Measurements from ENCODE around the gene SEMA4D. TPM values are rescaled to one million over a fixed set of nuclear protein-coding genes. Genes with fewer than 3 reads are reported as not detected.

The SEMA4D gene
- total and polyA plus RNA-seq, 2 experiments from 2014 or later, result 9.4 to 10.4 TPM

DNA sequence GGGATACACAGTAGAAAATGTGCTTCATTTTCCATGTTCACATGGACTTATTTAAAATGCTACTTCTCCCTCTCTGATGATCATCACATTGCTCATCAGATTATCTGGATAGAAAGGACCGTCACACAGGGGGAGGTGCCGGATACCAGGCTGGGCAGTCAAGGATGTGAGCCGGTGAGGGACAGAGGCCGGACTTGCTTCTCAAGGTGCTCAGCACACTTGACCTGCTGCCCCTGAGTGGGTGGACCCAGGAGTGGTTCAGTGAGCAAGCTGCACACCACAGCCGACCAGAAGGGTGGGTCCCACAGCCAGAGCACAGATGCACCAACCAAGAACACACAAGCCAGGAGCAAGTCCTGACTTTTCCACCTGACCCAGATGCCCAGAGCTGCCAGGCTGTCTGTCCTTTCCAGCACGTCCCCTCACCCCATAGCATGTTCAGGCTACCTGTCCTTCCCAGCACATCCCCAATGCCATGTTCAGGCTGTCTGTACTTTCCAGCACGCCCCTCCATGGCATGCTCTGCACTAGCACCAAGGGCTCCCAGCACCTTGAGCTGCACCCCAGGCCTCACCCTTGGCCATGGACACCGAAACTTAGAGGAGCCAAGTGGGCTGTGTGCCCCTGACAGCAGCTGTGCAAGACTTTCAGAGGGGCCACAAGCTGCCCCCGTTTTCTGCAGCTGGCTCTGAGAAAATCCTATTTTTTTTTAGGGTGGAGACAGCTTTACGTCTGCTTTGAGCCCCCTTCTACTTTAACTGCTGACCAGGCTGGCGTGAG, 101.8 kb downstream of the SEMA4D start:
- H3K9me3 ChIP-seq (ENCODE audit: low read depth), result no peaks in the 10 kb centered on the region
- H3K36me3 ChIP-seq (replicated peaks; ENCODE audit: insufficient read depth, low read depth), result no peaks in the 10 kb centered on the region
- H2AFZ ChIP-seq, result no peak overlapping the region
- H3K9me2 ChIP-seq (replicated peaks; ENCODE audit: insufficient read depth), result no peaks in the 10 kb centered on the region
- WGBS (ENCODE audit: low lambda C conversion rate, missing lambda C conversion rate), result 95% methylated on average over 11 of the region's 11 CpGs
- H3K4me3 ChIP-seq, result no peak overlapping the region
- H3K27ac ChIP-seq, result no peak overlapping the region
- H3K4me2 ChIP-seq, result no peak overlapping the region
- no peak for TF ChIP-seq EZH2phosphoT487 (IDR thresholded peaks at IDR 0.05; ENCODE audit: low read depth, severe bottlenecking, unreplicated experiment)
- TF ChIP-seq, protein P1, sequence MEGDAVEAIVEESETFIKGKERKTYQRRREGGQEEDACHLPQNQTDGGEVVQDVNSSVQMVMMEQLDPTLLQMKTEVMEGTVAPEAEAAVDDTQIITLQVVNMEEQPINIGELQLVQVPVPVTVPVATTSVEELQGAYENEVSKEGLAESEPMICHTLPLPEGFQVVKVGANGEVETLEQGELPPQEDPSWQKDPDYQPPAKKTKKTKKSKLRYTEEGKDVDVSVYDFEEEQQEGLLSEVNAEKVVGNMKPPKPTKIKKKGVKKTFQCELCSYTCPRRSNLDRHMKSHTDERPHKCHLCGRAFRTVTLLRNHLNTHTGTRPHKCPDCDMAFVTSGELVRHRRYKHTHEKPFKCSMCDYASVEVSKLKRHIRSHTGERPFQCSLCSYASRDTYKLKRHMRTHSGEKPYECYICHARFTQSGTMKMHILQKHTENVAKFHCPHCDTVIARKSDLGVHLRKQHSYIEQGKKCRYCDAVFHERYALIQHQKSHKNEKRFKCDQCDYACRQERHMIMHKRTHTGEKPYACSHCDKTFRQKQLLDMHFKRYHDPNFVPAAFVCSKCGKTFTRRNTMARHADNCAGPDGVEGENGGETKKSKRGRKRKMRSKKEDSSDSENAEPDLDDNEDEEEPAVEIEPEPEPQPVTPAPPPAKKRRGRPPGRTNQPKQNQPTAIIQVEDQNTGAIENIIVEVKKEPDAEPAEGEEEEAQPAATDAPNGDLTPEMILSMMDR (IDR thresholded peaks at IDR 0.05; ENCODE audit: poor library complexity), result no peak
- TF ChIP-seq EZH2 (IDR thresholded peaks at IDR 0.05; ENCODE audit: borderline replicate concordance), result no peak
- H3K79me2 ChIP-seq, result no peaks in the 10 kb centered on the region
- H4K20me1 ChIP-seq (ENCODE audit: insufficient read depth, poor library complexity, severe bottlenecking), result no peaks in the 10 kb centered on the region
- DNase-seq (ENCODE audit: low spot score), result no peak
- no peaks in the 10 kb centered on the region for H3K27me3 ChIP-seq
- no peaks in the 10 kb centered on the region for H3K4me1 ChIP-seq (ENCODE audit: insufficient read depth)

DNA sequence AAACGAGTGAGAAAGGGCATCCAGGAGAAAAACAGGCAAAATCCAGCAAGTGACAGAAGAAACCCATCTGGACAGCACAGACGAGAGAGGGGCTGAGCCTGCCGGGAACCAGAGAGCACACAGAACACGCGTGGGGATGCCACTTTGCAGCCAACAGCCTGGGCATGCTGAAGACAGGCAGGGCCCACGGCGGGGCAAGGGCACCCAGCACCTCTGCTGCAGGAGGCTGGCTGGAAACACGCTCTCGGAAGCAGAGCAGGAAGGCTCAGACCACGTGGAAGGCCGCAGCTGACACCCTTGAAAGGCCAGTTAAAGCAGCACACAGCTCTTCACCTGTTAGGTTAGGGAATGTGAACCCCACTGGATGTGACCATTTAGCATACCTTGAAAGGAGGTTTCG, 103.5 kb downstream of the SEMA4D start:
- H3K27me3 ChIP-seq, result no peaks in the 10 kb centered on the region
- no peaks in the 10 kb centered on the region for H4K20me1 ChIP-seq (ENCODE audit: insufficient read depth, poor library complexity, severe bottlenecking)
- no peaks in the 10 kb centered on the region for H3K9me2 ChIP-seq (replicated peaks; ENCODE audit: insufficient read depth)
- no peak overlapping the region for H3K4me2 ChIP-seq
- H3K27ac ChIP-seq, result no peak overlapping the region
- no peaks in the 10 kb centered on the region for H3K4me1 ChIP-seq (ENCODE audit: insufficient read depth)
- H3K36me3 ChIP-seq (replicated peaks; ENCODE audit: insufficient read depth, low read depth), result no peaks in the 10 kb centered on the region
- no peaks in the 10 kb centered on the region for H3K9me3 ChIP-seq (ENCODE audit: low read depth)
- 92% methylated on average over 12 of the region's 12 CpGs for WGBS (ENCODE audit: low lambda C conversion rate, missing lambda C conversion rate)
- no peak overlapping the region for H2AFZ ChIP-seq
- no peak for DNase-seq (ENCODE audit: low spot score)
- H3K4me3 ChIP-seq, result no peak overlapping the region
- TF ChIP-seq EZH2 (IDR thresholded peaks at IDR 0.05; ENCODE audit: borderline replicate concordance), result no peak
- TF ChIP-seq EZH2phosphoT487 (IDR thresholded peaks at IDR 0.05; ENCODE audit: low read depth, severe bottlenecking, unreplicated experiment), result no peak
- TF ChIP-seq, protein P1 (IDR thresholded peaks at IDR 0.05; ENCODE audit: poor library complexity), result no peak
- H3K79me2 ChIP-seq, result no peaks in the 10 kb centered on the region

DNA sequence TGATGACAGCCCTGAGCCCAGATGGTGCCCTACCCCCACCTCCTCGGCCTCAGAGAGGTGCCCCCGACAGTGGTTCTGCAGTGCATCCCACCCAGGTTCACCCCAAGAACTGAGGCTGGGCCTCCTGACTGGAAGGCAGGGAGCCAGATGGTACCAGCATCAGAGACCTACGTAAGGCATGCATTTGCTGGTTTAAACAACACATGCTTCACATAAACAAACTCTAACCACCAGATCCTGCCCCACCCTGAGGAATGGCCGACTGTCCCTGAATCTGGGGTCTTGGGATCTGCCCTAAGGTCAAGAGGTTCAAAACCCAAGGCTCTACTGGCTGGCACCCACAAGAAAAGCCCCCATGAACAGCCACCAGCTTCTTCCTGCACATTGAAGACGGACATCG, 106.3 kb downstream of the SEMA4D start:
- no peaks in the 10 kb centered on the region for H3K79me2 ChIP-seq
- no peaks in the 10 kb centered on the region for H4K20me1 ChIP-seq (ENCODE audit: insufficient read depth, poor library complexity, severe bottlenecking)
- no peaks in the 10 kb centered on the region for H3K36me3 ChIP-seq (replicated peaks; ENCODE audit: insufficient read depth, low read depth)
- DNase-seq (ENCODE audit: low spot score), result no peak
- no peak overlapping the region for H3K4me2 ChIP-seq
- H3K27me3 ChIP-seq, result no peaks in the 10 kb centered on the region
- H3K9me3 ChIP-seq (ENCODE audit: low read depth), result no peaks in the 10 kb centered on the region
- H3K9me2 ChIP-seq (replicated peaks; ENCODE audit: insufficient read depth), result no peaks in the 10 kb centered on the region
- H3K27ac ChIP-seq, result no peak overlapping the region
- WGBS (ENCODE audit: low lambda C conversion rate, missing lambda C conversion rate), result 79% methylated on average over 6 of the region's 6 CpGs
- no peak for TF ChIP-seq EZH2phosphoT487 (IDR thresholded peaks at IDR 0.05; ENCODE audit: low read depth, severe bottlenecking, unreplicated experiment)
- TF ChIP-seq, protein P1 (IDR thresholded peaks at IDR 0.05; ENCODE audit: poor library complexity), result no peak
- no peak for TF ChIP-seq EZH2 (IDR thresholded peaks at IDR 0.05; ENCODE audit: borderline replicate concordance)
- H2AFZ ChIP-seq, result no peak overlapping the region
- no peak overlapping the region for H3K4me3 ChIP-seq
- H3K4me1 ChIP-seq (ENCODE audit: insufficient read depth), result no peaks in the 10 kb centered on the region
